ENCODE data around the gene ADRA2C.

- TF ChIP-seq CTCF (IDR thresholded peaks at IDR 0.05) (no peak), POLR2A (IDR thresholded peaks at IDR 0.05) (no peak)
Measured at GRCh38 chr4:3725936-3726870, 40.0 kb upstream of the ADRA2C start.

Measured in right lobe of liver (tissue), 4 donors.